Kasumi-1 (cell line): ENCODE measurements around the gene LCOR.

ENCODE experiments used
- DNase-seq, 2 experiments: peaks; one replicate each; lab custom pipeline; 2025; lab: John Stamatoyannopoulos, UW

The LCOR gene

GRCh38 chr10:96987141-96987841 lies 155.2 kb downstream of the LCOR start:
- no peak for DNase-seq

GRCh38 chr10:96987842-96988175 lies 155.7 kb downstream of the LCOR start:
- DNase-seq: no peak

- no peak for DNase-seq
These were observed 156.3 kb downstream of the LCOR start for GRCh38 chr10:96988426-96988825.

DNA sequence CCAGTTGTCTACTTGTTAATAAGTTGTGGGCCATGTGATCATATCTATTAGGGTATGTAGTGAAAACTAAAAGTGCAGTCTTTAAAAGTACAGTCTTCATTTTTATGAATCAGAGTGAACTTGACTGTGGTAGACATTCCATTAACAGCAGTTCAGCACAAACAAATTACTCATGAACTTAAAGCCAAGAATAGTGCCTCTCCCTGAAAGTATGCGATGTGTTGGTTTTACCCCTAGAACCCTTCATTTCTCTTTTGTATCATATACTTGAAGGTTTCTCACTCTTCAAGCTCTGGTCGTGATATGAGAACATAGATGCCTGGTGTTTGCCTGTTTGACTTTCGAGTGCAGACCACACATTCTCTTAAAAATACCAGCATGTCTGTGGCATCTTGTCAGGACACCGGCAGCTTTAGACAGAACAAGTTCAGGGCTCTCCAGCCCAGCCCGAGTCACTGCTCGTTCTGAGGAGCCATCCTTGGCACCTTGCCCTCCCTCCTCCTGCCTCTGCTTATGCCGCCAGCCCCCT lies 159.3 kb downstream of the LCOR start:
- DNase-seq: no peak

DNA sequence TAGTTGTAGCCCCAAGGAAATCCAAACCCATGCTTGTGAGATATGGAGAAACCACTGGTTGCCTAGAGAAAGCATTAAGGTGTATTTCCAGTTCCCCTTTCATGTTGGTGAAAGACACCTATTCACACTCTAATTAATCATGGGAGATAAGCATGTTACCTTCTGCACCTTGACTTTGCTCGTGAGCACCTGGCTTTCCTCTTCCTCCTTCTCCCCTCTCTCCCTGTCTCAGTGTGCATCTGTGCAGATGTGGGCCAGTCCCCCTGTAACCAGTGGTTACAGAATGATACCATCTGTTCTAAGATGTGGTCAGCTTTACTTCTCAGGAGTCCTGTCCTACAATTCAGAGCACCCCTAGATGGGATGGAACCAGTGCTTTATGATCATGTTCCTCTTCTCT lies 160.6 kb downstream of the LCOR start:
- DNase-seq: no peak

DNA sequence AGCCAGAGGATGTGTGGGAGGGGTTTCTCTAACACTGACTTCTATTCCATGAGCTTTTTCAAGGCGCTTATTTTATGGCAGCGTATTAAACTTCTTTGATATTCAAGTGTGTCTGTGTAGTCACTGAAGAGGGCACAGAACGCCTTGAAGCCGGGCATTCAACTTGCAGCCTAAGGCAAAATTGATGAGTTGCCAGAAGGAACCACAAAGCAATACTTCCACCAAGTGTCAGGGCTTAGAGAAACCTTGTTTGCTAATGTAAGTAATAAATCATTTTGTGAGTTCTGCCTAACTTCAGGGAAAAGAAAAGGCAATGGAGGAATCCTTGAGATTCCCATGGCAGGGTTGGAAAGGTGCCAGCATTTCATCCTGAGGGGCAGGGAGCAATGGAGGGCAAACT lies 163.8 kb downstream of the LCOR start:
- no peak for DNase-seq

DNA sequence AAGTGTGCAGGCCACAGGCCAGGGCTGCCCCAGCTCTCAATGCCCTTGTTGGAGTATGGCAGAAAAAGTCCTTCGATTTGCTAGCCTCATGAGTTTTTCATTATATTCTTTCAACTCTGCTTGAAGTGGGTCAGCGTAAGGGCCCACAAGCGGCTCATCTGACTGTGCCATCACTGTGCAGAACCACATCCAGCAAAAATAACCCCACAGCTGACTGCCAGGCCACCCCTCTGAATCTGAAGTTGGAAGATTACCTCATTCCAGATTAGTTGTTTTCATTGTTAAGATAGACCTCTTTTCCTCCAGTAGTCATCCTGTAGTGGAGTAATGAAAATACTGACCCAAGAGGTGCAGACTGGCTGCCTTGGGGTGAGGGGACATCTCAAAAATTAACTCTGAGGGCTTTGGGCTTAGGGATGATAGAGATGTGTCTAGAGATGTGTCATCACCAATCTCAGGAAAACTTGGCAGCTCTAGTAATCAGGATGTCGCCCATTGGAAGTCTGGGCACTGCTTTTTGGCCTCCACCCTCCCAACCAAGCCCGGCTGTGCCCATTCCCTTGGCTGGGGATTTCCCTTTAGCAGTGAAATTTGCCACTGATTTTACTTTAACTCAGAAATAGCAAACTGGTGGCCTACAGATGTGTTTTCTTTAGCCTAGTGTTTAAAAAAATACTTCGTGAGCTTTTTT lies 164.3 kb downstream of the LCOR start:
- no peak for DNase-seq

- no peak for DNase-seq
These were observed 166.3 kb downstream of the LCOR start for GRCh38 chr10:96998329-96998888.

- DNase-seq: no peak
These were observed 167.2 kb downstream of the LCOR start for GRCh38 chr10:96999337-96999736.

DNA sequence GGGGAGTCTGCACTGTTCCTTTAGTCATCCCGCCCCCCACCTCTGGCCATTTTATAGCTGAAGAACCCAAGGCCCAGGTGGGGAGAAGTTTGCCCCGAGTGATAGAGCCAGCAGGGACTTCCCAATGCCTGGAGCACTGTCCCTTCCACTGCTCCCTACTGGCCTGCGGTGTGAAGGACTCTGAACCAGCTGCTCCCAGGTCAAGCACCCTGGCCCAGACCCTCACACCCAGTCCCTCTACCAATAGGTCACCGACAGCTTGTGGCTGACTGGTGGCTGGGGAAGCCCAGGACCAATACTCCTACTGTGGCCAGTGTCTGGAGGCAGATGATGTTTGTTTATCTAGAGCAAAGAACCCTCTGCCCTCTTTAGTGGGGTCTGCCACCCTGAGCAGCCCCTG lies 167.9 kb downstream of the LCOR start:
- no peak for DNase-seq

- DNase-seq: no peak
These were observed 168.5 kb downstream of the LCOR start for GRCh38 chr10:97000487-97001182.

- no peak for DNase-seq
These were observed 169.3 kb downstream of the LCOR start for GRCh38 chr10:97001183-97001991.

GRCh38 chr10:97002670-97003069 lies 170.6 kb downstream of the LCOR start:
- DNase-seq: no peak

DNA sequence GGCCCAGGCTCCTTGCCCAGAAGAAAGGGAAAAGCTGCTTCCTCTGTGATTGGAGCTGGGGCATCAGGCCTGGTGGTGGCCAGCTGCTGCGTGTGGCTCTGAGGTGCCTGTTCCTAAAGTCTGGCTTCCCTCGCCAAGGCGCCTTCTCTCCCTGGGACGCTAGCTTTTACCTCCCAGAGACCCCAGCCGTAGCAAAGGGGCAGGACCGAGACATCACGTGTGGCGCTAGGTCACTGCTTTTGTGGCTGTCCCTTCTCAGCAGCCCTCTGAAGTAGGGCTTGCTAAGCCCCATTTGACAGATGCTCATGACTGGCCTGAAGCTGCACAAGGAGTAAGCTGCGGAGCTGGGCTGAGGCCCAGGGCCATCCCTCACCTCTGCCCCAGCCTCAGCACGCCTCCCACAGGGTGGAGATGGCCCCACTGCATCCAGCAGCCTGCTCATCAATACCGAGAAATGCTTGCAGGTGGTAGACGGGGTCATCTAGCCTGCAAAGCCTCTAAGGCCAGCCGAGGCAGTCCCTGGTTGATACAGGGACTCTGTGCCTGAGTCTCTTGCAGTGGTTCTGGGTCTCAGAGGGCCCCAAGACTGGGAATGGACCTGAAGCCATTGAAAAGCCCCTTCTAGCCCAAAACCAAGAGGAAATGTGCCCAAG lies 171.2 kb downstream of the LCOR start:
- no peak for DNase-seq

GRCh38 chr10:97003804-97004201 lies 171.7 kb downstream of the LCOR start:
- DNase-seq: no peak

- DNase-seq: no peak
These were observed 172.5 kb downstream of the LCOR start for GRCh38 chr10:97004591-97004990.

DNA sequence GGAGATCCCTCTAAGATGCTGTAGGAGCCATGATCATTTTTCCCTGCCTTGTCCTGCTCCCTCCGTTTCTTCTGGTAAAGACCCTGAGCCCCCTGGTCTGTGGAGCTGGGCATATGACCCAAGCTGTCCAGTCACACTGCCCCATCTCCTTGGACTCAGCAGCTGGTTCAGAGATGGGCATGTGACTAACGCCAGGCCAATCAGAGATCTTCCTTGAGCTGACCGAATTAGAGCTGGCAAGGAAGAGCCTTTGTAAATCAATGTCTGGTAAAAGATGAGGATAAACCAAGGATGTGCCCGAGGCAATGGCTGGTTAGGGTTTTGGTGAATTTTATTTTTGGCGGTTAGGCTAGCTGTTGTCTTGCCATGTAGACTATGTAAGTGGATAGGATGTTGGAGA lies 173.3 kb downstream of the LCOR start:
- no peak for DNase-seq

- no peak for DNase-seq
These were observed 174.3 kb downstream of the LCOR start for GRCh38 chr10:97006364-97006763.

DNA sequence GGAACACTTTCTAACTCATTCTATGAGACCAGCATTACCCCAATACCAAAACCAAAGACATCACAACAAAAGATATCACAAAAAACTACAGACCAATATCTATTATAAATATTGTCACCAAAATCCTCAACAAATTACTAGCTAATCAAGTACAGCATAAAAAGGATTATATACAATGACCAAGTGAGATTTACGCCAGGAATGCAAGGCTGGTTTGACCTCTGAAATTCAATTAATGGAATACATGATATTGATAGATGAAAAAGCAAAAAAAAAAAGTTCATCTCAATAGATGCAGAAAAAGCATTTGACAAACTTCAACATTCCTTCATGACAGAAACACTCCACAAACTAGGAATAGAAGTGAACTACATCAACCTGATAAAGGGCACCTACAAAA lies 175.3 kb downstream of the LCOR start:
- DNase-seq: no peak

DNA sequence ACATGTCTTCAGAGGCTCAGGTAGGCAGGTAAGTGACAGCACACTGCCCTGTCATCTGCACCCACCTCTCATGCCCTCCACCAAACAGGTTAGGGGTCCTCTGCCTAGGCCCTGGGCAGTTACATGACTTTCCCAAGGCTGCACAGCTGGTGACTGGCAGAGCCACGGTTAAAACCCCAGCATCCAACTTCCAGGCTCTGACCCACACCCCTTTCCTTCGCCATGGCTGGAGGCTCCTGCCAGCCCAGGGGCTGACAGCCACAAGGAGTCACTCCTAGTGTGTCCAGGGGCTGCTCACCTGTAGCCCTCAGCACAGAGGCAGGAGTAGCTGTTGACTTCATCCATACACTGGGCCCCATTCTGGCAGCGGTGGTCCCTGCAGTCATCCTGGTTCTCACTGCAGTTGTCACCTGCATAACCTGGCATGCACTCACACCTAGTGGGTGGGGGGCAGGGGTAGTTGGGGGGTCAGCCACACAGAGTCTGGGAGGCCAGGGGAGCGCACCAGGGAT lies 178.7 kb downstream of the LCOR start:
- DNase-seq: no peak

DNA sequence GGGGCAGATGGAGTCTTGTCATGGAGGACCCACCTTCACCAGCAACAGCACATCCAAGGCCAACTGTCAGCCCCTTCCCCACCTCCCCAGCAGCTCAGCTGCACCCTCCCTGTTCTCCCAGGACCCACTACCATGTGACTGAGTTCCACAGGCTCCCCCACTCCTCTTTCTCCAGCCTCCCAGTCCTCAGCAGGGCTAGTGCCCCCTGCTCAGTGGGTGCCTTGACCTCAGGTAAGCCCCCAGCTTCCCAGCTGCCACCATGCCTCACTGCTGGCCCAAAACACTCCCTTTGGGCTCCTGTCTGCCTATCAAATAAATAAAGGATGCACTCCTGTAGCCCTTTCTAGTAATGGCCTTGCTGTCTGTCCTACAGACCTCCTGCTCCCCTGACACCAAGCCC lies 179.3 kb downstream of the LCOR start:
- no peak for DNase-seq
